Hepatocyte (in vitro differentiated cells): ENCODE data around the gene TMPRSS2.

Experiments used
- CTCF ChIP-seq: fragments of 200-600 bp; sonication (generic); IDR thresholded peaks from 2 replicates; pipeline ENCODE4 v1.5.1; 2016; ENCODE audit warnings: antibody characterized with exemption, mild to moderate bottlenecking; ENCODE audit not compliant: poor library complexity
- EZH2 ChIP-seq: fragments of 200-600 bp; sonication (generic); IDR thresholded peaks from 2 replicates; pipeline ENCODE4 v1.6.1; 2016; ENCODE audit warnings: antibody characterized with exemption, mild to moderate bottlenecking, borderline replicate concordance

GRCh38 chr21:41458559-41458958, 49.4 kb downstream of the TMPRSS2 start:
- TF ChIP-seq EZH2: no peak
- TF ChIP-seq CTCF: no peak
